K562 (cell line): ENCODE data around the gene GABARAPL2. TPM values are rescaled to one million over a fixed set of nuclear protein-coding genes. Genes with fewer than 3 reads are reported as not detected.

Source experiments
- CLOCK ChIP-seq: fragments of 250-450 bp; sonication (Bioruptor Pico); IDR thresholded peaks from 2 replicates; pipeline ENCODE4 v1.4.0; 2020; ENCODE audit warnings: mild to moderate bottlenecking, moderate library complexity, borderline replicate concordance
- CREB1 ChIP-seq, 2 experiments: sonication (generic) in 1 of 2; formaldehyde crosslinking in 1 of 2; IDR thresholded peaks; 2 replicates each; pipeline versions ENCODE4 v1.6.1 to v1.8.0; 2012 to 2022; ENCODE audit warnings: inconsistent platforms in 1 of 2, mild to moderate bottlenecking in 1 of 2, missing genetic modification reagents in 1 of 2, moderate library complexity in 1 of 2
- CREM ChIP-seq: IDR thresholded peaks from 2 replicates; pipeline ENCODE4 v1.6.1; 2014; ENCODE audit warnings: antibody characterized with exemption, low read depth
- FOXA1 ChIP-seq: fragments of 450-650 bp; IDR thresholded peaks from 2 replicates; pipeline ENCODE4 v1.6.1; 2016; ENCODE audit warnings: mild to moderate bottlenecking, borderline replicate concordance
- GATA2 ChIP-seq: sonication (generic); formaldehyde crosslinking; IDR thresholded peaks from 2 replicates; pipeline ENCODE4 v1.4.0; 2020; ENCODE audit warnings: mild to moderate bottlenecking, missing genetic modification reagents
- GTF2F1 ChIP-seq: IDR thresholded peaks from 2 replicates; pipeline ENCODE4 v1.6.1; 2011; ENCODE audit warnings: low read depth, low read length, improper control_type of control experiment
- ID3 ChIP-seq, 2 experiments: fragments of 250-450 bp in 1 of 2; fragments of 450-650 bp in 1 of 2; sonication (Bioruptor Pico) in 1 of 2; IDR thresholded peaks; 2 replicates each; pipeline versions ENCODE4 v1.6.1 to v1.8.0; 2016 to 2021; ENCODE audit warnings: mild to moderate bottlenecking in 2 of 2, moderate library complexity in 2 of 2, missing compliant biosample characterization in 1 of 2, missing genetic modification characterization in 1 of 2
- KDM5B ChIP-seq: fragments of 200-600 bp; sonication (generic); IDR thresholded peaks from 2 replicates; pipeline ENCODE4 v1.6.1; 2012; ENCODE audit warnings: low read depth, mild to moderate bottlenecking, moderate library complexity, low read length, control low read depth, inconsistent platforms; ENCODE audit not compliant: insufficient replicate concordance
- MYBL2 ChIP-seq, 2 experiments: fragments of 450-650 bp in 1 of 2; sonication (generic) in 1 of 2; formaldehyde crosslinking in 1 of 2; IDR thresholded peaks; 2 replicates each; pipeline versions ENCODE4 v1.6.1 to v1.8.1; 2017 to 2022; ENCODE audit warnings: borderline replicate concordance in 1 of 2, inconsistent platforms in 1 of 2, low read depth in 1 of 2, mild to moderate bottlenecking in 1 of 2, missing genetic modification reagents in 1 of 2, moderate library complexity in 1 of 2
- NELFE ChIP-seq: IDR thresholded peaks from 2 replicates; pipeline ENCODE4 v1.6.1; 2011; ENCODE audit warnings: mild to moderate bottlenecking; ENCODE audit not compliant: insufficient read depth, insufficient read length
- POLR2AphosphoS2 ChIP-seq: IDR thresholded peaks from 2 replicates; pipeline ENCODE4 v1.6.1; 2012; ENCODE audit warnings: low read length, improper control_type of control experiment
- POLR2G ChIP-seq: fragments of 200-400 bp; formaldehyde crosslinking; IDR thresholded peaks from 2 replicates; pipeline ENCODE4 v1.6.1; 2017; ENCODE audit warnings: low read depth, mild to moderate bottlenecking, antibody characterized with exemption, low read length, moderate library complexity
- PTTG1 ChIP-seq: fragments of 450-650 bp; IDR thresholded peaks from 2 replicates; pipeline ENCODE4 v1.6.1; 2016; ENCODE audit warnings: low read depth, mild to moderate bottlenecking, missing genetic modification characterization, missing compliant biosample characterization
- SMARCB1 ChIP-seq: IDR thresholded peaks from 2 replicates; pipeline ENCODE4 v1.6.1; 2011; ENCODE audit warnings: improper control_type of control experiment, low read depth; ENCODE audit not compliant: insufficient read length
- SRF ChIP-seq, 2 experiments: fragments of 250-450, 450-650 bp in 1 of 2; sonication (Bioruptor Pico) in 1 of 2; sonication (generic) in 1 of 2; formaldehyde crosslinking; IDR thresholded peaks; 2 replicates each; pipeline versions ENCODE4 v1.5.0 to v1.5.1; 2020 to 2022; ENCODE audit warnings: mild to moderate bottlenecking in 1 of 2, missing genetic modification reagents in 1 of 2
- ZHX1 ChIP-seq: fragments of 150-350 bp; conservative IDR thresholded peaks from 2 replicates; pipeline ENCODE4 v1.6.1; 2014; ENCODE audit warnings: low read length
- ZNF511 ChIP-seq: sonication (generic); formaldehyde crosslinking; IDR thresholded peaks from 2 replicates; pipeline ENCODE4 v1.8.0; 2022; ENCODE audit warnings: mild to moderate bottlenecking, missing genetic modification reagents
- polyA plus RNA-seq, 8 experiments: library from polyadenylated mRNA; depleted of rRNA in 4 of 8; stranded (reverse) in 5 of 8; unstranded in 3 of 8; fragments of >200 nt; fragmentation: Nextera tagmentation in 2 of 8; fragmentation: Illumina TruSeq in 1 of 8; extraction: Ambion mirVana in 2 of 8; extraction: Trizol in 1 of 8; gene quantifications; 2 replicates each; pipeline versions ENCODE4 v1.2.1 to v1.2.3, GENCODE V29; 2011 to 2014; ENCODE audit warnings: inconsistent platforms in 1 of 8, missing spikeins in 1 of 8
- total RNA-seq, 7 experiments: library from RNA; depleted of rRNA in 6 of 7; stranded (reverse); fragments of >200 nt in 6 of 7; fragmentation: Illumina TruSeq in 2 of 7; extraction: Trizol in 2 of 7; gene quantifications; 2 replicates each; pipeline versions ENCODE4 v1.2.1 to v1.2.3, GENCODE V29; 2011 to 2021; ENCODE audit warnings: low replicate concordance in 1 of 7
- TF ChIP-seq, protein P1 (sequence below): sonication (generic); formaldehyde crosslinking; IDR thresholded peaks from 2 replicates; pipeline ENCODE4 v1.8.1; 2023; ENCODE audit warnings: mild to moderate bottlenecking, missing genetic modification reagents

Gene GABARAPL2
- total and polyA plus RNA-seq, 9 of the 15 experiments (the other 6 are each of a cell fraction or from before 2014, with no cell fraction given) = 42.1 to 288 (median 91.8) TPM

DNA sequence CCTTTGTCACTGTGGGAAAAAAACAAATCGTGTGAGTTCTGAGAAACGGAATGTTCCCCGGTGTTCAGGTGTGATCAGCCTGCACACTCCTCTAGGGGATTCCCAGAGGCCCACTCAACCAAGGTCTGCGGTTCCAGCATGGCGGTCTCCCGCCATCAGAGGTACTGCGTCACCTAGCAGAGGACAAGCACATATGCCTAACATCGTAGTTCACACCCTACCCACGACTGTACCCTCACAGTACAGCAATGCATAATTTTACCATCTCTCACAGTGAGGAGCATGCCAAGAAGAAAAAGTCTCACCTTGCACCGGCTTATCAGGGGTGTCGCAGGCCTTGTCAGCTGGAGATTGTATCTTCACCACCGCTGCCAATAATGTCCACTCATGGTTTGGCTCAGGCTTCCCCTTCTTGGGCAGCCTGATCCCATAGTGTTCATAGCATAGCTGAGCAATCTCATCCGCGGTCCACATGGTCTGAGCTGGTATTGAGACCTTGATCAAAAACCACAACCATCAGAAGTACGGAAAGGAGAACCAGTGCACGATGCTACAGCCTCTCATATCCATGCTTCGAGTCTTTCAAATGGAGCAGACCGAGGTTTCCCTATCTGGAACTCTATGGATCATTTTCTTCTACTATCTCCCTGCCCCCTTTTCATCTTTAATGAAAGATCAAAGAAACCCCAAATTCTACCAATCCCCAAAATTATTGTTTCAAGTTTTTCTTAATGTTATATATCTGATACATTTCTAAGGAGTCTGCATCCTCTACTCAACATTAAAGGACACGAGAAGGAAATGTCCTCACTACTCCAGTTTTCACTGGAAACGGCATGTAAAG is 54.4 kb downstream of the GABARAPL2 start (continued):
- TF ChIP-seq POLR2G (no peak), ID3 (CRISPR knock-in tag; IDR thresholded peaks at IDR 0.05) (no peak), ID3 (tag; IDR thresholded peaks at IDR 0.05) (no peak), ZHX1 (no peak), ZNF511 (no peak), PTTG1 (no peak), SMARCB1 (peak; percentile 64), SRF (CRISPR knock-in tag; IDR thresholded peaks at IDR 0.05) (no peak), CLOCK (CRISPR knock-in tag) (no peak), FOXA1 (no peak), KDM5B (no peak), POLR2AphosphoS2 (no peak), MYBL2 (IDR thresholded peaks at IDR 0.05; ENCODE audit: low read depth) (no peak), MYBL2 (CRISPR knock-in tag; IDR thresholded peaks at IDR 0.05; ENCODE audit: borderline replicate concordance) (no peak), CREM (no peak), NELFE (no peak), GTF2F1 (no peak), GATA2 (CRISPR knock-in tag) (peak; percentile 83), CREB1 (IDR thresholded peaks at IDR 0.05) (no peak), CREB1 (CRISPR knock-in tag; IDR thresholded peaks at IDR 0.05) (no peak)
- TF ChIP-seq, protein P1, sequence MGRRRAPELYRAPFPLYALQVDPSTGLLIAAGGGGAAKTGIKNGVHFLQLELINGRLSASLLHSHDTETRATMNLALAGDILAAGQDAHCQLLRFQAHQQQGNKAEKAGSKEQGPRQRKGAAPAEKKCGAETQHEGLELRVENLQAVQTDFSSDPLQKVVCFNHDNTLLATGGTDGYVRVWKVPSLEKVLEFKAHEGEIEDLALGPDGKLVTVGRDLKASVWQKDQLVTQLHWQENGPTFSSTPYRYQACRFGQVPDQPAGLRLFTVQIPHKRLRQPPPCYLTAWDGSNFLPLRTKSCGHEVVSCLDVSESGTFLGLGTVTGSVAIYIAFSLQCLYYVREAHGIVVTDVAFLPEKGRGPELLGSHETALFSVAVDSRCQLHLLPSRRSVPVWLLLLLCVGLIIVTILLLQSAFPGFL = no peak
